HepG2 (cell line): Measurements from ENCODE around the gene ZNF554. TPM values are rescaled to one million over a fixed set of nuclear protein-coding genes. Genes with fewer than 3 reads are reported as not detected.

Source experiments
- CEBPG ChIP-seq: IDR thresholded peaks from 2 replicates; pipeline ENCODE4 v1.6.1; 2016
- FOXP4 ChIP-seq: sonication (generic); formaldehyde crosslinking; IDR thresholded peaks from 2 replicates; pipeline ENCODE4 v1.4.0; 2020; ENCODE audit warnings: missing genetic modification reagents
- GABPB1 ChIP-seq: IDR thresholded peaks from 2 replicates; pipeline ENCODE4 v1.6.1; 2016; ENCODE audit warnings: mild to moderate bottlenecking, missing genetic modification reagents, moderate library complexity, missing compliant biosample characterization
- HNRNPUL1 ChIP-seq: fragments of 200-400 bp; formaldehyde crosslinking; IDR thresholded peaks from 2 replicates; pipeline ENCODE4 v1.6.1; 2017; ENCODE audit warnings: low read depth, mild to moderate bottlenecking, low read length, moderate library complexity
- KAT2B ChIP-seq: fragments of 150-350 bp; IDR thresholded peaks from 2 replicates; pipeline ENCODE4 v1.6.1; 2014; ENCODE audit warnings: low read depth, low read length, borderline replicate concordance
- LRRFIP1 ChIP-seq: sonication (generic); formaldehyde crosslinking; conservative IDR thresholded peaks from 2 replicates; pipeline ENCODE4 v1.4.0; 2020; ENCODE audit warnings: missing genetic modification reagents
- TEF ChIP-seq: sonication (generic); formaldehyde crosslinking; IDR thresholded peaks from 2 replicates; pipeline ENCODE4 v1.5.0; 2020; ENCODE audit warnings: missing genetic modification reagents
- TGIF2 ChIP-seq: IDR thresholded peaks from 2 replicates; pipeline ENCODE4 v1.6.1; 2016; ENCODE audit warnings: control low read depth, missing compliant biosample characterization
- YY1 ChIP-seq: IDR thresholded peaks from 2 replicates; pipeline ENCODE4 v1.6.1; 2011; ENCODE audit warnings: low read length, low read depth, moderate library complexity, mild to moderate bottlenecking; ENCODE audit not compliant: insufficient read depth, insufficient replicate concordance
- ZNF142 ChIP-seq: sonication (generic); formaldehyde crosslinking; IDR thresholded peaks from 2 replicates; pipeline ENCODE4 v1.4.0; 2020; ENCODE audit warnings: missing genetic modification reagents
- ZNF207 ChIP-seq: fragments of 450-650 bp; IDR thresholded peaks from 2 replicates; pipeline ENCODE4 v1.6.1; 2016; ENCODE audit warnings: antibody characterized with exemption, borderline replicate concordance
- ZNF513 ChIP-seq: sonication (generic); formaldehyde crosslinking; conservative IDR thresholded peaks from 2 replicates; pipeline ENCODE4 v1.5.0; 2020; ENCODE audit warnings: missing genetic modification reagents
- ZNF597 ChIP-seq: sonication (generic); formaldehyde crosslinking; IDR thresholded peaks from 2 replicates; pipeline ENCODE4 v1.5.0; 2020; ENCODE audit warnings: missing genetic modification reagents
- ZNF773 ChIP-seq: sonication (generic); formaldehyde crosslinking; IDR thresholded peaks from 2 replicates; pipeline ENCODE4 v1.4.0; 2020; ENCODE audit warnings: missing genetic modification reagents, borderline replicate concordance
- polyA plus RNA-seq, 8 experiments: library from polyadenylated mRNA; depleted of rRNA in 3 of 8; stranded (reverse) in 7 of 8; unstranded in 1 of 8; fragments of >200 nt; fragmentation: Illumina TruSeq in 4 of 8; extraction: Trizol in 4 of 8; gene quantifications; 2 replicates each; pipeline versions ENCODE4 v1.2.1 to v1.2.3, GENCODE V29; 2011 to 2016; ENCODE audit warnings: low read depth in 4 of 8, missing spikeins in 1 of 8, mixed read lengths in 1 of 8; ENCODE audit not compliant: insufficient read depth in 1 of 8
- total RNA-seq, 5 experiments: library from RNA; depleted of rRNA; stranded (reverse); fragments of >200 nt; fragmentation: Illumina TruSeq; extraction: Trizol; gene quantifications; 2 replicates each; pipeline ENCODE4 v1.2.3, GENCODE V29; 2016; ENCODE audit warnings: low read depth in 1 of 5

The ZNF554 gene
- total and polyA plus RNA-seq, 2 of the 13 experiments (the other 11 are each of a cell fraction or from before 2014, with no cell fraction given): 2.2 to 2.7 TPM

- TF ChIP-seq ZNF142 (CRISPR knock-in tag): no peak
- TF ChIP-seq ZNF597: no peak
- TF ChIP-seq TEF: no peak
- no peak for TF ChIP-seq YY1
- TF ChIP-seq CEBPG (CRISPR knock-in tag): peak; percentile 32; the same call in 1 of the 2 replicates
- 0 out of 2 replicates have a peak, but pooled peaks have one; percentile 21 for TF ChIP-seq FOXP4 (CRISPR knock-in tag)
- TF ChIP-seq GABPB1 (CRISPR knock-in tag): no peak
- TF ChIP-seq LRRFIP1 (CRISPR knock-in tag): no peak
- no peak for TF ChIP-seq ZNF773 (CRISPR knock-in tag)
- TF ChIP-seq HNRNPUL1: no peak
- TF ChIP-seq ZNF207: no peak
- no peak for TF ChIP-seq KAT2B
- TF ChIP-seq ZNF513: no peak
- TF ChIP-seq TGIF2 (CRISPR knock-in tag): no peak
Measured at GRCh38 chr19:2811221-2811722, 8.4 kb upstream of the ZNF554 start (continued).
